Body of pancreas (tissue), 4 donors: ENCODE data around the gene KIF5A. TPM values are rescaled to one million over a fixed set of nuclear protein-coding genes. Genes with fewer than 3 reads are reported as not detected.
"Not testable (repeated sequence)": the region's sequence is repeated elsewhere in the genome, so short reads cannot be mapped to it uniquely, and the experiment has no call there.

ENCODE experiments used
- ATAC-seq: fragments of 150-250 bp; one replicate; pipeline ENCODE4 v1.9.1; 2016
- DNase-seq, 4 donors: peaks; one replicate each; pipeline ENCODE4 v3.0.0-alpha.2; 2019
- H3K27ac ChIP-seq, 4 donors: fragments of 200-600 bp; sonication (generic); 1 replicate in 3 of 4; 2 replicates in 1 of 4; pipeline versions ENCODE4 v1.5.1 to v1.6.1; 2016 to 2019; ENCODE audit warnings: mild to moderate bottlenecking in 1 of 4, mixed read lengths in 1 of 4, moderate library complexity in 1 of 4
- H3K27me3 ChIP-seq, 2 donors: fragments of 200-600 bp; sonication (generic); one replicate each; pipeline ENCODE4 v1.6.0; 2016; ENCODE audit warnings: mild to moderate bottlenecking in 1 of 2
- H3K36me3 ChIP-seq, 2 donors: fragments of 200-600 bp; sonication (generic); replicated peaks in 1 of 2; 2 replicates each; pipeline ENCODE4 v1.5.1; 2016; ENCODE audit warnings: low read depth in 2 of 2; ENCODE audit not compliant: insufficient read depth in 1 of 2
- H3K4me1 ChIP-seq: fragments of 200-600 bp; sonication (generic); one replicate; pipeline ENCODE4 v1.6.0; 2016
- H3K4me3 ChIP-seq, 2 donors: fragments of 200-600 bp; sonication (generic); 1 replicate in 1 of 2; 2 replicates in 1 of 2; pipeline ENCODE4 v1.5.1; 2016 to 2019
- H3K9me3 ChIP-seq, 3 donors: fragments of 200-600 bp; sonication (generic); 1 replicate in 2 of 3; 2 replicates in 1 of 3; pipeline ENCODE4 v1.5.1; 2016
- POLR2A ChIP-seq, 3 donors: fragments of 450-650 bp; IDR thresholded peaks; one replicate each; pipeline ENCODE4 v1.6.1; 2016; ENCODE audit warnings: antibody characterized with exemption in 3 of 3, mild to moderate bottlenecking in 2 of 3
- WGBS, 2 donors: methylation state at CpG; one replicate each; pipeline ENCODE4 v1.1.5; 2017; 5-methylcytosine and 5-hydroxymethylcytosine counted together
- intact Hi-C: fragments of 100-400 bp; cut with DNase I; formaldehyde crosslinking; loops from one replicate; pipeline ENCODE4 v1.15.1; 2023
- total RNA-seq, 2 donors: library from RNA; depleted of rRNA; stranded (reverse); fragments of >200 nt; gene quantifications; one replicate each; pipeline ENCODE4 v1.1.0, GENCODE V29; 2016
- TF ChIP-seq, protein P1 (sequence below), 7 experiments: fragments of 450-650 bp in 4 of 7; fragments of 200-600 bp in 3 of 7; sonication (generic) in 3 of 7; IDR thresholded peaks; one replicate each; pipeline ENCODE4 v1.5.1; 2016 to 2019; ENCODE audit warnings: antibody characterized with exemption in 7 of 7

The KIF5A gene
- total RNA-seq, 2 donors from 2014 or later: 0.33 to 1.3 TPM

DNA sequence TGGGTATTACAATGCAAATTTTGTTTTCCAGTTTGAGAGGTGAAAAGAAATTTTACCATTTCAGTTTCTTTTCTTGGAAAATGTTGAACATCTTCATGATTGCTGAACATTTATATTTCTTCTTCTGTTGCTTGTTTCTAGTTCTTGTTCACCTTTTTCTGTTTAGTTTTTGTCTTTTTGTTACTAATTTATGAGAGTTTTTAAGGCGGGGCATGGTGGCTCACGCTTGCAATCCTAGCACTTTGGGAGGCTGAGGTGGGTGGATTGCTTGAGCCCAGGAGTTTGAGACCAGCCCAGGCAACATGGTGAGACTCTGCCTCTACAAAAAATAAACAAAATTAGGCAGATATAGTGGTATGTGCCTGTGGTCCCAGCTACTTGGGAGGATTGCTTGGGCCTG lies 10.7 kb downstream of the KIF5A start:
- TF ChIP-seq, protein P1, sequence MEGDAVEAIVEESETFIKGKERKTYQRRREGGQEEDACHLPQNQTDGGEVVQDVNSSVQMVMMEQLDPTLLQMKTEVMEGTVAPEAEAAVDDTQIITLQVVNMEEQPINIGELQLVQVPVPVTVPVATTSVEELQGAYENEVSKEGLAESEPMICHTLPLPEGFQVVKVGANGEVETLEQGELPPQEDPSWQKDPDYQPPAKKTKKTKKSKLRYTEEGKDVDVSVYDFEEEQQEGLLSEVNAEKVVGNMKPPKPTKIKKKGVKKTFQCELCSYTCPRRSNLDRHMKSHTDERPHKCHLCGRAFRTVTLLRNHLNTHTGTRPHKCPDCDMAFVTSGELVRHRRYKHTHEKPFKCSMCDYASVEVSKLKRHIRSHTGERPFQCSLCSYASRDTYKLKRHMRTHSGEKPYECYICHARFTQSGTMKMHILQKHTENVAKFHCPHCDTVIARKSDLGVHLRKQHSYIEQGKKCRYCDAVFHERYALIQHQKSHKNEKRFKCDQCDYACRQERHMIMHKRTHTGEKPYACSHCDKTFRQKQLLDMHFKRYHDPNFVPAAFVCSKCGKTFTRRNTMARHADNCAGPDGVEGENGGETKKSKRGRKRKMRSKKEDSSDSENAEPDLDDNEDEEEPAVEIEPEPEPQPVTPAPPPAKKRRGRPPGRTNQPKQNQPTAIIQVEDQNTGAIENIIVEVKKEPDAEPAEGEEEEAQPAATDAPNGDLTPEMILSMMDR (IDR thresholded peaks at IDR 0.05): no peak
- no peak for TF ChIP-seq POLR2A (IDR thresholded peaks at IDR 0.05)
- no peak overlapping the region for H3K4me3 ChIP-seq
- WGBS, 2 donors: 88 to 94% methylated on average over 2 of the region's 2 CpGs

DNA sequence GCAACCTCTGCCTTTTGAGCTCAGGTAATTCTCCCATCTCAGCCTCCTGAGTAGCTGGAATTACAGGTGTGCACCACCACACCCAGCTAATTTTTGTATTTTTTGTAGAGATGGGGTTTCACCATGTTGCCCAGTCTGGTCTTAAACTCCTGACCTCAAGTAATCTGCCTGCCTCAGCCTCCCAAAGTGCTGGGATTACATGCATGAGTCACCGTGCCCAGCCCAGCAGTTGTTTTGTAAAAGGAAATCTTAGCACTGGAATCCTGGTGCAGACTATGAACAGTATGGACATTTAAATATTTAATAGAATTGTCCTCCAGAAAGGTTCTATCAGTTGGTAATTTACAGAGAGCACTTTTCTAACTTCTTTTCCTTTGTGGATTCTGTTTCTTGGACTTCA lies 11.3 kb downstream of the KIF5A start:
- H3K4me1 ChIP-seq, intact Hi-C loops, H3K9me3 ChIP-seq, H3K4me3 ChIP-seq, H3K36me3 ChIP-seq, H3K27me3 ChIP-seq, ATAC-seq, H3K27ac ChIP-seq, DNase-seq: not testable (repeated sequence)
- WGBS, 2 donors: 81 to 85% methylated on average over 1 of the region's 1 CpG

More for the DNA sequence above, 10.7 kb downstream of the KIF5A start:
- DNase-seq: no peak
- H3K27ac ChIP-seq: no peak overlapping the region
- intact Hi-C loops: no loop called here
- no peak for ATAC-seq
- H3K27me3 ChIP-seq: no peaks in the 10 kb centered on the region
- H3K36me3 ChIP-seq: no peaks in the 10 kb centered on the region
- H3K9me3 ChIP-seq: no peaks in the 10 kb centered on the region
- H3K4me1 ChIP-seq: no peaks in the 10 kb centered on the region

DNA sequence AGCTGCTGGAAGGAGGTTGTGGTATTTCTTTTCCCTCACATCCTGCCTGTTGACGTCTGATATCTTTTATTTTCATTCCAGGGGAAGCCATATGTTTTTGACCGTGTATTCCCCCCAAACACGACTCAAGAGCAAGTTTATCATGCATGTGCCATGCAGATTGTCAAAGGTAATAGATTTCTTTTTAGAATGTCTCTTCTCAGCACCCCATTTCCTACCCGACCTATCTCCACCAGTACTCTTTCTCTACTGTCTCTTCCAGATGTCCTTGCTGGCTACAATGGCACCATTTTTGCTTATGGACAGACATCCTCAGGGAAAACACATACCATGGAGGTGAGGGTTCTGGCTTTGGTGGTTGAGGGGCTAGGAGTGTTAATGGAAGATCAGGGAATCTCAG lies 13.5 kb downstream of the KIF5A start:
- no peaks in the 10 kb centered on the region for H3K36me3 ChIP-seq
- no peak overlapping the region for H3K27ac ChIP-seq
- DNase-seq (no peak), ATAC-seq (no peak)
- H3K9me3 ChIP-seq: no peaks in the 10 kb centered on the region
- WGBS, 2 donors: 57 to 58% methylated on average over 4 of the region's 4 CpGs
- TF ChIP-seq, protein P1 (IDR thresholded peaks at IDR 0.05): no peak
- TF ChIP-seq POLR2A (IDR thresholded peaks at IDR 0.05): no peak
- intact Hi-C loops: no loop called here
- no peak overlapping the region for H3K4me3 ChIP-seq
- no peaks in the 10 kb centered on the region for H3K4me1 ChIP-seq
- H3K27me3 ChIP-seq: no peaks in the 10 kb centered on the region

DNA sequence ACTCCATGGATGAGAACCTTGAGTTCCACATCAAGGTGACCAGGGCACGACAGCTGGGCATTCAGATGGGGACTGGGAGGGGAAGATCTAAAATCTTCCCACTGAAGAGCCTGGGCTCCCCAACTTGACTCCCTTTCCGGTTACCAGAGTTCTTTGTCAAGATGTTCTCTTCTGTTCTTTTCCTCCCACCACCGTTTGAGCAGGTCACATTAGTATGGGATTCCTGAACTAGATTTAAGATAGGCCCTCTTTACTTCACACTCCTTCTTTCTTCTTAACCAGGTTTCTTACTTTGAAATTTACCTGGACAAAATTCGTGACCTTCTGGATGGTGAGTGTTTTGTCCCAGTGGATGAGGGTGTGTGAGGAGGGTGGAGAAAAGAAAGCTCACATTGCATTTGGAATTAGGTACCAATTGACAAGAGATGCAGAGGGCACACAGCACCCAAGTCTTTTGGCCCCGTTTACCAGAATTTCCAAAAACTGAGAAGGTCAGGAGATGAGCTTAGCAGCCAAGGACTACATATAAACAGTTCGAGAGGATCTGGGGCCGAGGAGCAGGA lies 14.4 kb downstream of the KIF5A start:
- Histone ChIP-seq H3K9me3 (no peaks in the 10 kb centered on the region), H3K27ac (no peak overlapping the region), H3K4me3 (no peak overlapping the region), H3K36me3 (no peaks in the 10 kb centered on the region), H3K27me3 (no peaks in the 10 kb centered on the region), H3K4me1 (no peaks in the 10 kb centered on the region)
- intact Hi-C loops: no loop called here
- 70 to 78% methylated on average over 7 of the region's 7 CpGs for WGBS, 2 donors
- no peak for ATAC-seq
- no peak for DNase-seq
- no peak for TF ChIP-seq POLR2A (IDR thresholded peaks at IDR 0.05)
- TF ChIP-seq, protein P1 (IDR thresholded peaks at IDR 0.05): no peak

DNA sequence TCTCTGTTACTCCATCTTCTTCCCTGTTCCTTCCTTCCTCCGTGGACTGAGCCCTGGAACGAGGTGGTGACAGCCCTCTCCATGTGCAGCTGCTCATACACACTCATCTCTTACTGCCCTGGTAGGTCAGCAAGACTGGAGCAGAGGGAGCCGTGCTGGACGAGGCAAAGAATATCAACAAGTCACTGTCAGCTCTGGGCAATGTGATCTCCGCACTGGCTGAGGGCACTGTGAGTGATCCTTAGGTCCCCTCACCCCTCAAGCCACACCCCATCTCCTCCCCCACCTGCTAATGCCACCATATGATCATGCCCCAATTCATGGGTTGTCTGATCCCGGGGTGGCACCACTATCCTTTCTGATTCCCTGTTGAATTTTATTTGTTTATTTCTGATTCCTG lies 19.0 kb downstream of the KIF5A start:
- WGBS, 2 donors: 78 to 80% methylated on average over 4 to 6 of the region's 6 CpGs
- H3K36me3 ChIP-seq: no peaks in the 10 kb centered on the region
- H3K4me3 ChIP-seq: no peak overlapping the region
- ATAC-seq (no peak), DNase-seq (no peak)
- intact Hi-C loops: no loop called here
- H3K27ac ChIP-seq: no peak overlapping the region
- H3K9me3 ChIP-seq: no peaks in the 10 kb centered on the region
- H3K4me1 ChIP-seq: no peaks in the 10 kb centered on the region
- no peaks in the 10 kb centered on the region for H3K27me3 ChIP-seq
- TF ChIP-seq, protein P1 (IDR thresholded peaks at IDR 0.05): no peak
- no peak for TF ChIP-seq POLR2A (IDR thresholded peaks at IDR 0.05)
